ENCODE measurements around the gene SMIM34. TPM values are rescaled to one million over a fixed set of nuclear protein-coding genes. Genes with fewer than 3 reads are reported as not detected.
"Not testable (repeated sequence)": the region's sequence is repeated elsewhere in the genome, so short reads cannot be mapped to it uniquely, and the experiment has no call there.

Gene SMIM34
- total RNA-seq (not detected), polyA plus RNA-seq (not detected), total RNA-seq (0 reads per million in 6 experiments)

- H3K27me3 Mint-ChIP-seq, H3K36me3 Mint-ChIP-seq, H3K4me3 Mint-ChIP-seq, H3K27ac Mint-ChIP-seq, POLR2A ChIA-PET, ATAC-seq, DNase-seq, H3K9me3 Mint-ChIP-seq, H3K4me1 Mint-ChIP-seq: not testable (repeated sequence)
These were observed at the start of gene SMIM34 for GRCh38 chr21:34423805-34424204. SMIM34 (minus strand) TSS chr21:34423951; CDS start chr21:34423839, 112 bp downstream.

GRCh38 chr21:34467333-34467732 is 43.6 kb upstream of the SMIM34 start:
- H3K27me3 Mint-ChIP-seq, POLR2A ChIA-PET, H3K27ac Mint-ChIP-seq, ATAC-seq, H3K4me3 Mint-ChIP-seq, H3K36me3 Mint-ChIP-seq, DNase-seq, H3K9me3 Mint-ChIP-seq, H3K4me1 Mint-ChIP-seq: not testable (repeated sequence)

- H3K4me3 Mint-ChIP-seq, ATAC-seq, DNase-seq, H3K4me1 Mint-ChIP-seq, POLR2A ChIA-PET, H3K9me3 Mint-ChIP-seq, H3K27ac Mint-ChIP-seq, H3K27me3 Mint-ChIP-seq, H3K36me3 Mint-ChIP-seq: not testable (repeated sequence)
These were observed 35.7 kb upstream of the SMIM34 start for GRCh38 chr21:34459426-34459825.

- H3K9me3 Mint-ChIP-seq, ATAC-seq: not testable (repeated sequence)
These were observed 34.5 kb upstream of the SMIM34 start for GRCh38 chr21:34458266-34458665.

GRCh38 chr21:34456180-34456579 is 32.4 kb upstream of the SMIM34 start:
- H3K27me3 Mint-ChIP-seq, H3K36me3 Mint-ChIP-seq, POLR2A ChIA-PET, H3K4me1 Mint-ChIP-seq, DNase-seq, ATAC-seq, H3K9me3 Mint-ChIP-seq, H3K4me3 Mint-ChIP-seq, H3K27ac Mint-ChIP-seq: not testable (repeated sequence)

More at GRCh38 chr21:34458266-34458665, 34.5 kb upstream of the SMIM34 start:
- H3K27me3 Mint-ChIP-seq, DNase-seq, H3K27ac Mint-ChIP-seq, H3K4me3 Mint-ChIP-seq, H3K36me3 Mint-ChIP-seq, H3K4me1 Mint-ChIP-seq, POLR2A ChIA-PET: not testable (repeated sequence)

GRCh38 chr21:34455628-34456027 is 31.9 kb upstream of the SMIM34 start:
- H3K27ac Mint-ChIP-seq, H3K4me3 Mint-ChIP-seq, DNase-seq, H3K4me1 Mint-ChIP-seq, H3K9me3 Mint-ChIP-seq, H3K27me3 Mint-ChIP-seq, POLR2A ChIA-PET, H3K36me3 Mint-ChIP-seq, ATAC-seq: not testable (repeated sequence)

- H3K4me3 Mint-ChIP-seq, ATAC-seq, H3K27me3 Mint-ChIP-seq, H3K27ac Mint-ChIP-seq, H3K9me3 Mint-ChIP-seq, DNase-seq, H3K36me3 Mint-ChIP-seq, H3K4me1 Mint-ChIP-seq, POLR2A ChIA-PET: not testable (repeated sequence)
These were observed 23.3 kb upstream of the SMIM34 start for GRCh38 chr21:34447018-34447417.

- H3K36me3 Mint-ChIP-seq, H3K9me3 Mint-ChIP-seq, H3K27ac Mint-ChIP-seq, H3K4me3 Mint-ChIP-seq, H3K27me3 Mint-ChIP-seq, H3K4me1 Mint-ChIP-seq, POLR2A ChIA-PET, DNase-seq: not testable (repeated sequence)
- peak in 1 of 2 donors; percentile 66 for ATAC-seq
These were observed 19.7 kb upstream of the SMIM34 start for GRCh38 chr21:34443486-34443885.

- POLR2A ChIA-PET, H3K27ac Mint-ChIP-seq, H3K4me3 Mint-ChIP-seq, ATAC-seq, H3K9me3 Mint-ChIP-seq, H3K4me1 Mint-ChIP-seq, DNase-seq, H3K36me3 Mint-ChIP-seq, H3K27me3 Mint-ChIP-seq: not testable (repeated sequence)
These were observed 6.0 kb upstream of the SMIM34 start for GRCh38 chr21:34429710-34430109.

GRCh38 chr21:34428441-34428840 is 4.7 kb upstream of the SMIM34 start:
- H3K4me1 Mint-ChIP-seq, POLR2A ChIA-PET, DNase-seq, H3K9me3 Mint-ChIP-seq, H3K4me3 Mint-ChIP-seq, ATAC-seq, H3K27ac Mint-ChIP-seq, H3K27me3 Mint-ChIP-seq, H3K36me3 Mint-ChIP-seq: not testable (repeated sequence)

GRCh38 chr21:34427339-34427738 is 3.6 kb upstream of the SMIM34 start:
- H3K27ac Mint-ChIP-seq, H3K9me3 Mint-ChIP-seq, H3K4me3 Mint-ChIP-seq, POLR2A ChIA-PET, H3K4me1 Mint-ChIP-seq, DNase-seq, H3K36me3 Mint-ChIP-seq, H3K27me3 Mint-ChIP-seq, ATAC-seq: not testable (repeated sequence)

- H3K4me3 Mint-ChIP-seq, H3K9me3 Mint-ChIP-seq, H3K27me3 Mint-ChIP-seq, H3K27ac Mint-ChIP-seq, DNase-seq, H3K36me3 Mint-ChIP-seq, POLR2A ChIA-PET, ATAC-seq, H3K4me1 Mint-ChIP-seq: not testable (repeated sequence)
These were observed 6.2 kb downstream of the SMIM34 start for GRCh38 chr21:34417448-34418077.

- not testable (repeated sequence) for H3K36me3 Mint-ChIP-seq, ATAC-seq, H3K27ac Mint-ChIP-seq
These were observed 16.5 kb downstream of the SMIM34 start for GRCh38 chr21:34407294-34407693.

GRCh38 chr21:34406676-34407075 is 17.1 kb downstream of the SMIM34 start:
- H3K27me3 Mint-ChIP-seq, H3K4me3 Mint-ChIP-seq, ATAC-seq, H3K36me3 Mint-ChIP-seq, H3K4me1 Mint-ChIP-seq, DNase-seq, POLR2A ChIA-PET, H3K27ac Mint-ChIP-seq, H3K9me3 Mint-ChIP-seq: not testable (repeated sequence)

More at GRCh38 chr21:34407294-34407693, 16.5 kb downstream of the SMIM34 start:
- H3K4me1 Mint-ChIP-seq, H3K4me3 Mint-ChIP-seq, POLR2A ChIA-PET, H3K9me3 Mint-ChIP-seq, DNase-seq, H3K27me3 Mint-ChIP-seq: not testable (repeated sequence)

Data from naive thymus-derived CD8-positive, alpha-beta T cell (primary cell).